Spleen (tissue), 11 donors: ENCODE results near the gene TCF7L1. TPM values are rescaled to one million over a fixed set of nuclear protein-coding genes. Genes with fewer than 3 reads are reported as not detected.

Experiments
- DNase-seq: peaks from one replicate; pipeline ENCODE4 v3.0.0-alpha.2; 2020
- H3K27ac ChIP-seq, 8 donors: fragments of 200-600 bp; sonication (generic) in 7 of 8; 1 replicate in 4 of 8; 2 replicates in 4 of 8; pipeline versions ENCODE4 v1.5.0 to v1.8.0; 2016 to 2021; ENCODE audit warnings: inconsistent platforms in 4 of 8, mild to moderate bottlenecking in 4 of 8, moderate library complexity in 1 of 8
- H3K27me3 ChIP-seq, 7 donors: fragments of 200-600 bp; sonication (generic) in 6 of 7; replicated peaks in 1 of 7; 1 replicate in 4 of 7; 2 replicates in 3 of 7; pipeline versions ENCODE4 v1.5.0 to v1.8.0; 2016 to 2021; ENCODE audit warnings: inconsistent platforms in 3 of 7, mild to moderate bottlenecking in 1 of 7
- H3K36me3 ChIP-seq, 6 donors: fragments of 200-600 bp; sonication (generic) in 5 of 6; 1 replicate in 4 of 6; 2 replicates in 2 of 6; pipeline versions ENCODE4 v1.5.0 to v1.8.0; 2016 to 2021; ENCODE audit warnings: inconsistent platforms in 2 of 6
- H3K4me1 ChIP-seq, 6 donors: fragments of 200-600 bp; sonication (generic) in 5 of 6; 1 replicate in 3 of 6; 2 replicates in 3 of 6; pipeline versions ENCODE4 v1.5.0 to v1.8.0; 2016 to 2021; ENCODE audit warnings: inconsistent platforms in 3 of 6
- H3K4me3 ChIP-seq, 8 donors: fragments of 200-600 bp; sonication (generic) in 7 of 8; 1 replicate in 4 of 8; 2 replicates in 4 of 8; pipeline versions ENCODE4 v1.5.0 to v1.8.0; 2016 to 2021; ENCODE audit warnings: inconsistent platforms in 4 of 8, mild to moderate bottlenecking in 4 of 8, moderate library complexity in 2 of 8
- H3K9me3 ChIP-seq, 8 donors: fragments of 200-600 bp; sonication (generic) in 7 of 8; 1 replicate in 4 of 8; 2 replicates in 4 of 8; pipeline versions ENCODE4 v1.5.0 to v1.8.0; 2016 to 2021; ENCODE audit warnings: inconsistent platforms in 4 of 8
- CTCF ChIP-seq, 11 experiments: fragments of 200-600 bp in 7 of 11; fragments of 450-650 bp in 4 of 11; sonication (generic) in 4 of 11; IDR thresholded peaks in 8 of 11; conservative IDR thresholded peaks in 3 of 11; 1 replicate in 7 of 11; 2 replicates in 4 of 11; pipeline versions ENCODE4 v1.4.0 to v1.8.0; 2016 to 2021; ENCODE audit warnings: antibody characterized with exemption in 11 of 11, inconsistent platforms in 4 of 11, mild to moderate bottlenecking in 1 of 11
- POLR2A ChIP-seq, 3 donors: fragments of 450-650 bp; IDR thresholded peaks; one replicate each; pipeline ENCODE4 v1.5.1; 2017; ENCODE audit warnings: antibody characterized with exemption in 3 of 3, mild to moderate bottlenecking in 1 of 3
- POLR2AphosphoS5 ChIP-seq, 3 donors: sonication (generic); formaldehyde crosslinking; IDR thresholded peaks; one replicate each; pipeline ENCODE4 v1.5.1; 2017; ENCODE audit warnings: antibody characterized with exemption in 3 of 3
- WGBS, 5 donors: extraction: QIAGEN DNeasy Blood & Tissue Kit in 3 of 5; methylation state at CpG; one replicate each; pipeline versions ENCODE4 v1.1.5 to v1.1.7; 2013 to 2018; 5-methylcytosine and 5-hydroxymethylcytosine counted together
- intact Hi-C: fragments of 100-400 bp; cut with DNase I; formaldehyde crosslinking; loops from one replicate; pipeline ENCODE4 v1.15.0; 2023; ENCODE audit warnings: low total_unique reads
- polyA plus RNA-seq, 3 donors: library from polyadenylated mRNA; stranded (reverse); fragments of 200-250 nt; gene quantifications; one replicate each; pipeline ENCODE4 v1.2.1, GENCODE V29; 2013
- total RNA-seq, 7 donors: library from RNA; depleted of rRNA in 3 of 7; stranded (reverse); fragments of >200 nt in 3 of 7; fragmentation: NEBNext Ultra II Directional in 4 of 7; extraction: Animal tissue kit (Norgen Biotek cat#: 25700) in 4 of 7; gene quantifications; one replicate each; pipeline versions ENCODE4 v1.1.0 to v1.2.1, GENCODE V29; 2016 to 2021
- donor health status: healthy with polysubstance abuse.
- donor health status: DM: no; HTN: no; CAD: no; lungs with moderate emphysema.
- donor health status: DM: no; HTN: no; CAD: no.
- donor health status: Bipolar disorder and iron deficiency.
- donor health status: healthy.
- donor health status: DM: no; HTN: no; CAD: no.
- donor health status: DM: yes; HTN: yes; CAD: no.

TCF7L1 gene
- total and polyA plus RNA-seq, 10 donors, result 2.0 to 15.8 (median 6.4) TPM

GRCh38 chr2:85259101-85259590, 126.0 kb downstream of the TCF7L1 start:
- H3K4me1 ChIP-seq, result peaks cover 12 to 60% (median 30%) of the 10 kb centered on the region in 6 donors

GRCh38 chr2:85259879-85260278, 126.7 kb downstream of the TCF7L1 start:
- TF ChIP-seq POLR2AphosphoS5 (IDR thresholded peaks at IDR 0.05), result no peak
- no peak for TF ChIP-seq POLR2A (IDR thresholded peaks at IDR 0.05)
- Histone ChIP-seq H3K27ac (no peak overlapping the region), H3K36me3 (no peaks in the 10 kb centered on the region), H3K9me3 (no peaks in the 10 kb centered on the region), H3K4me3 (no peak overlapping the region), H3K4me1 (peaks cover 9 to 54% (median 27%) of the 10 kb centered on the region in 6 donors), H3K27me3 (peaks cover 0 to 7% (median 0%) of the 10 kb centered on the region in 7 donors)
- 67 to 86% (median 84%) methylated on average over 4 of the region's 4 CpGs for WGBS, 5 donors
- DNase-seq, result peak; percentile 40
- intact Hi-C loops, result no loop called here

More at GRCh38 chr2:85259101-85259590, 126.0 kb downstream of the TCF7L1 start:
- no peaks in the 10 kb centered on the region for H3K36me3 ChIP-seq
- WGBS, 5 donors, result 85 to 97% (median 93%) methylated on average over 11 of the region's 11 CpGs
- intact Hi-C loops, result no loop called here
- H3K27ac ChIP-seq, result peak overlapping the region in 2 of 8 donors; percentile 1 to 18
- peak; percentile 43 for DNase-seq
- TF ChIP-seq CTCF (IDR thresholded peaks at IDR 0.05 in 8 of 11, conservative IDR thresholded peaks at IDR 0.05 in 3 of 11), result no peak
- no peak for TF ChIP-seq POLR2AphosphoS5 (IDR thresholded peaks at IDR 0.05)
- TF ChIP-seq POLR2A (IDR thresholded peaks at IDR 0.05), result no peak
- peaks cover 0 to 7% (median 0%) of the 10 kb centered on the region in 7 donors for H3K27me3 ChIP-seq
- H3K4me3 ChIP-seq, result no peak overlapping the region
- H3K9me3 ChIP-seq, result no peaks in the 10 kb centered on the region

- intact Hi-C loops, result no loop called here
- no peak overlapping the region for H3K27ac ChIP-seq
- TF ChIP-seq CTCF (IDR thresholded peaks at IDR 0.05 in 8 of 11, conservative IDR thresholded peaks at IDR 0.05 in 3 of 11) (no peak), POLR2A (IDR thresholded peaks at IDR 0.05) (no peak), POLR2AphosphoS5 (IDR thresholded peaks at IDR 0.05) (no peak)
These were observed 130.4 kb downstream of the TCF7L1 start for GRCh38 chr2:85263591-85263990.

GRCh38 chr2:85264471-85264870, 131.3 kb downstream of the TCF7L1 start:
- no peak overlapping the region for H3K27ac ChIP-seq
- H3K4me3 ChIP-seq, result no peak overlapping the region

More at GRCh38 chr2:85263591-85263990, 130.4 kb downstream of the TCF7L1 start:
- Histone ChIP-seq H3K9me3 (no peaks in the 10 kb centered on the region), H3K36me3 (no peaks in the 10 kb centered on the region), H3K27me3 (peaks cover 0 to 9% (median 0%) of the 10 kb centered on the region in 7 donors), H3K4me3 (no peak overlapping the region), H3K4me1 (peaks cover 0 to 34% (median 8%) of the 10 kb centered on the region in 6 donors)
- 82 to 91% (median 86%) methylated on average over 8 of the region's 8 CpGs for WGBS, 5 donors
- no peak for DNase-seq

More at GRCh38 chr2:85264471-85264870, 131.3 kb downstream of the TCF7L1 start:
- H3K4me1 ChIP-seq, result peaks cover 0 to 28% (median 8%) of the 10 kb centered on the region in 6 donors
- no peak for TF ChIP-seq CTCF (IDR thresholded peaks at IDR 0.05 in 8 of 11, conservative IDR thresholded peaks at IDR 0.05 in 3 of 11)
- TF ChIP-seq POLR2A (IDR thresholded peaks at IDR 0.05), result no peak
- no peak for TF ChIP-seq POLR2AphosphoS5 (IDR thresholded peaks at IDR 0.05)
- 76 to 94% (median 86%) methylated on average over 3 of the region's 3 CpGs for WGBS, 5 donors
- DNase-seq, result no peak
- no peaks in the 10 kb centered on the region for H3K9me3 ChIP-seq
- peaks cover 0 to 9% (median 0%) of the 10 kb centered on the region in 7 donors for H3K27me3 ChIP-seq
- H3K36me3 ChIP-seq, result no peaks in the 10 kb centered on the region
- intact Hi-C loops, result no loop called here
